Adrenal gland (tissue), 12 donors: ENCODE measurements around the gene ITGB5. TPM values are rescaled to one million over a fixed set of nuclear protein-coding genes. Genes with fewer than 3 reads are reported as not detected.
A peak's percentile ranks its signal among the peaks of the same experiment; 100 is the strongest.

Source experiments
- DNase-seq, 7 donors: peaks; one replicate each; pipeline ENCODE4 v3.0.0-alpha.2; 2019 to 2020
- H3K27ac ChIP-seq, 5 donors: fragments of 200-600 bp; sonication (generic) in 4 of 5; 1 replicate in 3 of 5; 2 replicates in 2 of 5; pipeline versions ENCODE4 v1.5.1 to v1.8.0; 2016 to 2020; ENCODE audit warnings: mild to moderate bottlenecking in 1 of 5
- H3K27me3 ChIP-seq: fragments of 200-600 bp; 2 replicates; pipeline ENCODE4 v1.8.0; 2021
- H3K36me3 ChIP-seq, 2 donors: fragments of 200-600 bp; replicated peaks in 1 of 2; 1 replicate in 1 of 2; 2 replicates in 1 of 2; pipeline versions ENCODE4 v1.5.1 to v1.8.0; 2018 to 2022
- H3K4me1 ChIP-seq, 2 donors: fragments of 200-600 bp; replicated peaks in 1 of 2; 1 replicate in 1 of 2; 2 replicates in 1 of 2; pipeline versions ENCODE4 v1.5.1 to v1.8.0; 2018 to 2021
- H3K4me3 ChIP-seq, 4 donors: fragments of 200-600 bp; sonication (generic) in 3 of 4; one replicate each; pipeline ENCODE4 v1.5.1; 2016 to 2018
- H3K9me3 ChIP-seq, 3 donors: fragments of 200-600 bp; sonication (generic) in 1 of 3; replicated peaks in 1 of 3; 1 replicate in 2 of 3; 2 replicates in 1 of 3; pipeline versions ENCODE4 v1.5.1 to v1.8.0; 2016 to 2021
- CTCF ChIP-seq, 6 experiments: fragments of 450-650 bp in 4 of 6; fragments of 200-600 bp in 2 of 6; sonication (generic) in 1 of 6; IDR thresholded peaks; 1 replicate in 5 of 6; 2 replicates in 1 of 6; pipeline versions ENCODE4 v1.5.1 to v1.8.0; 2016 to 2021; ENCODE audit warnings: antibody characterized with exemption in 6 of 6, mild to moderate bottlenecking in 2 of 6, moderate library complexity in 1 of 6
- POLR2A ChIP-seq, 2 donors: fragments of 450-650 bp; IDR thresholded peaks; one replicate each; pipeline ENCODE4 v1.6.1; 2017; ENCODE audit warnings: antibody characterized with exemption in 2 of 2, mild to moderate bottlenecking in 2 of 2, moderate library complexity in 1 of 2
- WGBS, 4 donors: extraction: QIAGEN DNeasy Blood & Tissue Kit in 2 of 4; methylation state at CpG; one replicate each; pipeline versions ENCODE4 v1.1.5 to v1.1.7; 2013 to 2017; 5-methylcytosine and 5-hydroxymethylcytosine counted together
- intact Hi-C, 2 donors: fragments of 100-400 bp; cut with DNase I; formaldehyde crosslinking; loops; one replicate each; pipeline versions ENCODE4 v1.14.1 to v1.15.0; 2022 to 2023
- polyA plus RNA-seq, 3 donors: library from polyadenylated mRNA; stranded (reverse); fragments of 200-250 nt in 2 of 3; fragments of 350-450 nt in 1 of 3; fragmentation: Illumina TruSeq in 1 of 3; extraction: RNeasy Lipid Tissue Mini Kit (QIAGEN cat#74804) in 1 of 3; gene quantifications; one replicate each; pipeline ENCODE4 v1.2.3, GENCODE V29; 2013 to 2014
- total RNA-seq, 9 donors: library from RNA; depleted of rRNA in 4 of 9; stranded (reverse); fragments of >200 nt in 4 of 9; fragments of 120-200 nt in 1 of 9; fragmentation: NEBNext Ultra II Directional in 1 of 9; extraction: Animal tissue kit (Norgen Biotek cat#: 25700) in 1 of 9; gene quantifications; one replicate each; pipeline versions ENCODE4 v1.1.0 to v1.2.4, GENCODE V29; 2013 to 2023
- donor health status: healthy with polysubstance abuse.
- donor health status: Bipolar disorder and iron deficiency.
- donor health status: DM: yes; HTN: yes; CAD: no.
- donor health status: DM: no; HTN: no; CAD: no.
- donor health status: DM: no; HTN: no; CAD: no.
- donor health status: DM: yes; HTN: yes; CAD: no.

The ITGB5 gene
- total and polyA plus RNA-seq, 12 donors, result 9.4 to 404 (median 94.8) TPM

DNA sequence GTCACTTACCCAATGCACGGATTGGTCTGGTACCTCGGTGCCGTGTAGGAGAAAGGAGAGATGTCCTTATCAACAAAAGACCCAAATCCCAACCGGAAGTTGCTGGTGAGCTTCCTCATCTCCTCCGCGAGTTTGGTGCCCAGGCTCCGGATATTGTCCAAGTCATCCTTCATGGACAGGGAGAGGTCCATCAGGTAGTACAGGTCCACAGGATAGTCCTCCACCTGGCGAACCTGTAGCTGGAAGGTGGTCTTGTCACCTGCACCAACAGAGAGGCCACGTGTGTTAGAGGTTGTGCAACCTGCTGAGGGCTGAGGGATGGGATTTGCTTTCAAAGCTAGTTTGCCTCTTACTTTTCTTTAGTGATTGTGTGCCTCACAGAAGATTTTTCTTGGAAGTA lies 38.9 kb downstream of the ITGB5 start:
- no peak for DNase-seq
- no peak overlapping the region for H3K4me3 ChIP-seq
- no peaks in the 10 kb centered on the region for H3K9me3 ChIP-seq
- H3K27ac ChIP-seq, result no peak overlapping the region
- peaks cover 0 to 6% of the 10 kb centered on the region in 2 donors for H3K36me3 ChIP-seq
- H3K4me1 ChIP-seq, result peaks cover 13 to 35% of the 10 kb centered on the region in 2 donors
- 92 to 100% (median 96%) methylated on average over 5 to 9 of the region's 9 CpGs for WGBS, 4 donors
- intact Hi-C loops, result no loop called here
- TF ChIP-seq POLR2A (IDR thresholded peaks at IDR 0.05) (no peak), CTCF (IDR thresholded peaks at IDR 0.05) (no peak)
- no peaks in the 10 kb centered on the region for H3K27me3 ChIP-seq

DNA sequence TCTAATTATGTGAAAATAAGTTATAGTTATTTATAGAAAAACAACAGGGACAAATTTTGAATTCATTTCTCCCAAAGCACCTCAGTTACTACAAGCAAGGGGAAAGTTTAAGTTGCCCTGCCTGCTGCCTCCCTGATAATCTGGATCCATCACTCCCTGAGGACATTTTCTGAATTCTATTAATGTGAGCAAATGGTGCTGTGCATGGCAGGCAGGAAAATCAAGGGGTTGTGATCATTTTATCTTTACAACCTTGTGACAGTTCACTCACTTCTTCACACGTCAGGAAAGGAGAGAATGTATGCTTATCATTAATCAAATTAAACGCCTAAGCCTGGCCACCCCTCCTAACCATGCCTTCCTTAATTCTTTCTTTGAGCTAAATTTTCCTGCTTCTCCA lies 39.3 kb downstream of the ITGB5 start:
- 87 to 94% (median 90%) methylated on average over 2 of the region's 2 CpGs for WGBS, 4 donors
- H3K27ac ChIP-seq, result no peak overlapping the region
- H3K4me1 ChIP-seq, result peaks cover 13 to 35% of the 10 kb centered on the region in 2 donors
- no peaks in the 10 kb centered on the region for H3K27me3 ChIP-seq
- DNase-seq, result no peak
- intact Hi-C loops, result no loop called here
- H3K4me3 ChIP-seq, result no peak overlapping the region
- no peaks in the 10 kb centered on the region for H3K9me3 ChIP-seq
- no peak for TF ChIP-seq CTCF (IDR thresholded peaks at IDR 0.05)
- no peak for TF ChIP-seq POLR2A (IDR thresholded peaks at IDR 0.05)
- peaks cover 0 to 6% of the 10 kb centered on the region in 2 donors for H3K36me3 ChIP-seq

- H3K27me3 ChIP-seq, result no peaks in the 10 kb centered on the region
- peaks cover 0 to 6% of the 10 kb centered on the region in 2 donors for H3K36me3 ChIP-seq
- H3K4me1 ChIP-seq, result peaks cover 13 to 35% of the 10 kb centered on the region in 2 donors
- no peak overlapping the region for H3K27ac ChIP-seq
- H3K4me3 ChIP-seq, result no peak overlapping the region
- no peak for TF ChIP-seq POLR2A (IDR thresholded peaks at IDR 0.05)
- TF ChIP-seq CTCF (IDR thresholded peaks at IDR 0.05), result no peak
- 80 to 100% (median 89%) methylated on average over 1 of the region's 1 CpG for WGBS, 4 donors
- no peak for DNase-seq
- intact Hi-C loops, result no loop called here
- no peaks in the 10 kb centered on the region for H3K9me3 ChIP-seq
Observed at GRCh38 chr3:124847051-124847450, 40.1 kb downstream of the ITGB5 start.

DNA sequence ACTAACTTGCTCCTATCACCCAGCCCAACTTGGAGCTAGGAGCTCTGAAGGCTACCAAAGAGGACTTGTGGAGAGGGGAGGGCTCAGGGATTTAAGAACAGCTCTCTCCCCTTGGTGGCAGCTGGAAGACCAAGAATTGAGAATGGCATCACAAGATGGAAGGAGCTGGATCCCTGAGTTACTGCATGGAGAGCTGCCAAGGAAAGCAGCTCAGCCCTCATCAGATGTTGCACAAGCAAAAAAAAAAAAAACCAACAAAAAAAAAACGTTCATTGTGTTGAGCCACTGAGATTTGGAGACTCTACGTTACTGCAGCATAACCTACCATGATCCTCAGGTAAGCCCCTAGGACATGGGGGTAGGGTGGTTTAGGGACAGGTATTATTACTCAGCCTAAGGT lies 41.0 kb downstream of the ITGB5 start:
- H3K4me3 ChIP-seq, result no peak overlapping the region
- DNase-seq, result peak in 5 of 7 donors; percentile 42 to 69 (median 59)
- peaks cover 13 to 33% of the 10 kb centered on the region in 2 donors for H3K4me1 ChIP-seq
- no peaks in the 10 kb centered on the region for H3K27me3 ChIP-seq
- no peak for TF ChIP-seq POLR2A (IDR thresholded peaks at IDR 0.05)
- TF ChIP-seq CTCF (IDR thresholded peaks at IDR 0.05), result no peak
- no peaks in the 10 kb centered on the region for H3K9me3 ChIP-seq
- intact Hi-C loops, result no loop called here
- H3K27ac ChIP-seq, result peak overlapping the region in 4 of 5 donors; percentile 14 to 85 (median 77)
- 26 to 47% (median 35%) methylated on average over 2 of the region's 2 CpGs for WGBS, 4 donors
- H3K36me3 ChIP-seq, result peaks cover 0 to 6% of the 10 kb centered on the region in 2 donors
